ENCODE results near the gene VPS11. TPM values are rescaled to one million over a fixed set of nuclear protein-coding genes. Genes with fewer than 3 reads are reported as not detected.

The VPS11 gene
- total RNA-seq, 1 experiment from 2014 or later, result 48.7 TPM

DNA sequence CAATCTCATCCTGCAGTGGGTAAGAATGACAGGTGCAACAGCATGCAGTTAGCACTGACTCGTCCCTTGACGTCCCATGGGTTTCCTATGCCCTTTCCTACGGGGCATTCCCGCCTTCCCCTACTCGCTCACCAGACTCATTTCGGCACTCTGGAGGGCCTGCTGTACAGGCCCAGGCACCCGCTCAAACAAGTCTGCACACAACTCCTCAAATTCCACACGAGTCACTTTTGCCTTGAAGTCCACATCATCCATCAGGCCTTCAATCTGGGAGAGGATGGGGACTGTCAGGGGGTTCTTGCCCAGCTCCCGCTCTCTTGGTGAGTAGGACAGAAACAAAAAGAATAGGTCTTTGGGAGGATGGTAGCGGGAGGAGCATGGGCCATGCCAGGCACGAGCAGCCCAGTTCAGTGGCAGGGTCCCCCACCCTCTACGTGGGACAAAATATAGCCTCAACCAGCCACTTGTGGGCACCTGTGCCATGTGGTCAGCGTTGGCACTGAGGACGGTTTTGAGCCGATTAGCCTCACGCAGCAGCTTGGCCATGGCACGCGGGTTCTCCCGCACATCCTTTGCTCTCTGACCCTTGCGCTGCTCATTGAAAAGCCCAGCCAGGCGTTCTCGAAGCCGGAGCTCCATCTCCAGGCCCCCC, 15.3 kb upstream of the VPS11 start:
- Histone ChIP-seq H3K36me3 (ENCODE audit: low read depth, low read length) (peaks cover 72% of the 10 kb centered on the region), H3K4me2 (ENCODE audit: low read length) (no peak overlapping the region), H3K9ac (ENCODE audit: low read length) (no peak overlapping the region), H3K27me3 (ENCODE audit: low read length) (no peaks in the 10 kb centered on the region), H3F3A (ENCODE audit: low read length, unreplicated experiment) (no peaks in the 10 kb centered on the region), H3K79me2 (ENCODE audit: low read length) (peaks cover 32% of the 10 kb centered on the region), H4K20me1 (ENCODE audit: low read length) (0 out of 2 replicates have a peak, but pooled peaks cover 10% of the 10 kb centered on the region), H3K9me3 (ENCODE audit: low read length) (no peaks in the 10 kb centered on the region), H3K4me3 (ENCODE audit: low read length) (no peak overlapping the region), H2AFZ (ENCODE audit: low read length) (no peak overlapping the region), H3K4me1 (ENCODE audit: insufficient read depth, low read length) (peaks cover 8% of the 10 kb centered on the region), H3K9me2 (replicated peaks; ENCODE audit: low read length) (no peaks in the 10 kb centered on the region), H3K27ac (ENCODE audit: low read length) (no peak overlapping the region)
- POLR2A ChIA-PET (ENCODE audit: unreplicated experiment), result no interaction called here
- ATAC-seq (no peak), DNase-seq (no peak)
- TF ChIP-seq EZH2phosphoT487 (IDR thresholded peaks at IDR 0.05; ENCODE audit: borderline replicate concordance, low read length) (no peak), CTCF (conservative IDR thresholded peaks at IDR 0.05; ENCODE audit: low read depth, low read length) (no peak), EZH2 (IDR thresholded peaks at IDR 0.05; ENCODE audit: low read length, unreplicated experiment) (no peak)
- intact Hi-C loops (cut with micrococcal nuclease), result no loop called here
- BruUV-seq (replicated peaks), result no TSS peak
- CTCF ChIA-PET, result no interaction called here

GRCh38 chr11:119054418-119054817, 13.2 kb upstream of the VPS11 start:
- Histone ChIP-seq H4K20me1 (ENCODE audit: low read length) (0 out of 2 replicates have a peak, but pooled peaks cover 10% of the 10 kb centered on the region), H3K27me3 (ENCODE audit: low read length) (no peaks in the 10 kb centered on the region), H3K9me2 (replicated peaks; ENCODE audit: low read length) (no peaks in the 10 kb centered on the region), H3K27ac (ENCODE audit: low read length) (no peak overlapping the region), H3K4me1 (ENCODE audit: insufficient read depth, low read length) (peaks cover 15% of the 10 kb centered on the region), H3F3A (ENCODE audit: low read length, unreplicated experiment) (no peaks in the 10 kb centered on the region), H2AFZ (ENCODE audit: low read length) (no peak overlapping the region), H3K9ac (ENCODE audit: low read length) (no peak overlapping the region), H3K9me3 (ENCODE audit: low read length) (no peaks in the 10 kb centered on the region), H3K36me3 (ENCODE audit: low read depth, low read length) (peaks cover 51% of the 10 kb centered on the region), H3K4me2 (ENCODE audit: low read length) (no peak overlapping the region), H3K4me3 (ENCODE audit: low read length) (no peak overlapping the region), H3K79me2 (ENCODE audit: low read length) (peaks cover 32% of the 10 kb centered on the region)
- ChIA-PET POLR2A (ENCODE audit: unreplicated experiment) (no interaction called here), CTCF (no interaction called here)
- ATAC-seq (no peak), DNase-seq (no peak)
- TF ChIP-seq EZH2phosphoT487 (IDR thresholded peaks at IDR 0.05; ENCODE audit: borderline replicate concordance, low read length) (no peak), EZH2 (IDR thresholded peaks at IDR 0.05; ENCODE audit: low read length, unreplicated experiment) (no peak), CTCF (conservative IDR thresholded peaks at IDR 0.05; ENCODE audit: low read depth, low read length) (no peak)
- BruUV-seq (replicated peaks), result no TSS peak
- intact Hi-C loops (cut with micrococcal nuclease), result no loop called here

- ATAC-seq (no peak), DNase-seq (peak; percentile 52)
- CTCF ChIA-PET, result interaction anchor here (0.6 to 2.4 kb wide), 3 partner anchors 12 to 46 kb away, joined by 3 to 10 read pairs (median 10); partner anchors contain the start of genes DPAGT1 and VPS11
- Histone ChIP-seq H3K9me3 (ENCODE audit: low read length) (no peaks in the 10 kb centered on the region), H3K79me2 (ENCODE audit: low read length) (peaks cover 32% of the 10 kb centered on the region), H3K4me2 (ENCODE audit: low read length) (peak overlapping the region; percentile 93), H3K36me3 (ENCODE audit: low read depth, low read length) (peaks cover 43% of the 10 kb centered on the region), H3K27me3 (ENCODE audit: low read length) (no peaks in the 10 kb centered on the region), H3K27ac (ENCODE audit: low read length) (no peak overlapping the region), H3K4me1 (ENCODE audit: insufficient read depth, low read length) (peaks cover 15% of the 10 kb centered on the region), H3K9me2 (replicated peaks; ENCODE audit: low read length) (no peaks in the 10 kb centered on the region), H3K4me3 (ENCODE audit: low read length) (peak overlapping the region; percentile 93), H3F3A (ENCODE audit: low read length, unreplicated experiment) (no peaks in the 10 kb centered on the region), H3K9ac (ENCODE audit: low read length) (peak overlapping the region; percentile 98), H2AFZ (ENCODE audit: low read length) (no peak overlapping the region; the same call in 1 of the 2 replicates), H4K20me1 (ENCODE audit: low read length) (0 out of 2 replicates have a peak, but pooled peaks cover 10% of the 10 kb centered on the region)
- intact Hi-C loops (cut with micrococcal nuclease), result loop anchor here (2.0 to 5.0 kb wide), 2 partner anchors 39 kb away; partner anchors contain the start of genes RPS25 and TRAPPC4
- TF ChIP-seq CTCF (conservative IDR thresholded peaks at IDR 0.05; ENCODE audit: low read depth, low read length), result peak; percentile 57
- no peak for TF ChIP-seq EZH2 (IDR thresholded peaks at IDR 0.05; ENCODE audit: low read length, unreplicated experiment)
- BruUV-seq (replicated peaks), result no TSS peak
- POLR2A ChIA-PET (ENCODE audit: unreplicated experiment), result interaction anchor here (0.5 to 1.0 kb wide), 3 partner anchors 12 to 37 kb away, joined by 3 to 4 read pairs (median 3); partner anchors contain the start of gene VPS11
Observed at GRCh38 chr11:119055901-119056300, 11.7 kb upstream of the VPS11 start.

Measured in PC-3 (cell line).